Purkinje cell (primary cell): ENCODE measurements around the gene ID3. TPM values are rescaled to one million over a fixed set of nuclear protein-coding genes. Genes with fewer than 3 reads are reported as not detected.

Experiments used
- polyA plus RNA-seq: library from polyadenylated mRNA; unstranded; fragments of >200 nt; fragmentation: Nextera tagmentation; gene quantifications from 2 replicates; pipeline ENCODE4 v1.2.1, GENCODE V29; 2014

Gene ID3
- polyA plus RNA-seq = 1.3 TPM in 1 of 2 replicates, not detected in the other

GRCh38 chr1:23559136-23559984, at the start of gene ID3:
TSS of gene ID3 (minus strand) at chr1:23559501. CDS start at chr1:23559426, 75 bp downstream.

GRCh38 chr1:23530747-23531561, 28.3 kb downstream of the ID3 start, which contains the start of gene E2F2:
TSS of gene E2F2 (minus strand) at chr1:23531233. CDS start at chr1:23530793, 440 bp downstream.

Other genes with a start within 250 kb of the ID3 start
- gene HNRNPR, start 215.2 kb downstream of the ID3 start, polyA plus RNA-seq = 54.4 and 67.7 TPM in 2 replicates
- gene ZNF436, start 189.7 kb downstream of the ID3 start, polyA plus RNA-seq = 4.3 and 5.7 TPM in 2 replicates
- 0.31 and 1.3 TPM in 2 replicates for gene TCEA3, start 134.8 kb downstream of the ID3 start, polyA plus RNA-seq
- 0.16 and 0.52 TPM in 2 replicates for gene ASAP3, start 75.3 kb downstream of the ID3 start, polyA plus RNA-seq
- not detected in 2 replicates for gene E2F2, start 28.3 kb downstream of the ID3 start, polyA plus RNA-seq
- gene RPL11, start 132.3 kb upstream of the ID3 start, polyA plus RNA-seq = 466 and 532 TPM in 2 replicates
- gene ELOA, start 184.0 kb upstream of the ID3 start, polyA plus RNA-seq = 8.4 and 10.1 TPM in 2 replicates
- gene PITHD1, start 218.9 kb upstream of the ID3 start, polyA plus RNA-seq = 96.6 and 127 TPM in 2 replicates
- 2.5 and 3.6 TPM in 2 replicates for gene LYPLA2, start 231.6 kb upstream of the ID3 start, polyA plus RNA-seq
- 7.6 and 9.9 TPM in 2 replicates for gene GALE, start 241.3 kb upstream of the ID3 start, polyA plus RNA-seq